Stimulated activated effector memory CD8-positive, alpha-beta T cell treated with anti-CD3 and anti-CD28 coated beads, Interleukin-12 subunit alpha, Interleukin-12 subunit beta, amount 100 ng/mL, for 72 hours (primary cell): ENCODE results near the gene FREM2.

Experiments used
- ATAC-seq: fragments of 150-1000 bp; cut with Tn5 transposase; 2 replicates; pipeline ENCODE4 v1.10.0; 2021
- DNase-seq, 2 donors: peaks; one replicate each; pipeline ENCODE4 v3.0.0; 2021 to 2022; ENCODE audit warnings: low spot score in 2 of 2
- H3K27ac Mint-ChIP-seq: one replicate; pipeline ENCODE4 v1.8.0; 2022; ENCODE audit warnings: mild to moderate bottlenecking, mixed read lengths
- H3K36me3 Mint-ChIP-seq: one replicate; pipeline ENCODE4 v1.8.0; 2022; ENCODE audit warnings: mild to moderate bottlenecking, mixed read lengths
- H3K4me1 Mint-ChIP-seq: one replicate; pipeline ENCODE4 v1.8.0; 2022; ENCODE audit warnings: mixed read lengths
- H3K4me3 Mint-ChIP-seq: one replicate; pipeline ENCODE4 v1.8.0; 2022; ENCODE audit warnings: mild to moderate bottlenecking, mixed read lengths
- H3K9me3 Mint-ChIP-seq: one replicate; pipeline ENCODE4 v1.8.0; 2022; ENCODE audit warnings: mixed read lengths

Gene FREM2

GRCh38 chr13:38707460-38707859 is 20.6 kb downstream of the FREM2 start:
- Mint-ChIP-seq H3K36me3 (no peaks in the 10 kb centered on the region), H3K9me3 (no peaks in the 10 kb centered on the region), H3K27ac (no peak overlapping the region), H3K4me1 (no peaks in the 10 kb centered on the region), H3K4me3 (no peak overlapping the region)
- DNase-seq = no peak
- ATAC-seq = no peak

GRCh38 chr13:38713046-38713445 is 26.2 kb downstream of the FREM2 start:
- Mint-ChIP-seq H3K4me3 (no peak overlapping the region), H3K36me3 (no peaks in the 10 kb centered on the region), H3K9me3 (no peaks in the 10 kb centered on the region), H3K27ac (no peak overlapping the region), H3K4me1 (no peaks in the 10 kb centered on the region)
- DNase-seq = no peak
- ATAC-seq = no peak

GRCh38 chr13:38718374-38718773 is 31.5 kb downstream of the FREM2 start:
- no peak overlapping the region for H3K27ac Mint-ChIP-seq
- ATAC-seq = no peak

GRCh38 chr13:38730332-38730731 is 43.5 kb downstream of the FREM2 start:
- H3K4me1 Mint-ChIP-seq = no peaks in the 10 kb centered on the region
- ATAC-seq (no peak), DNase-seq (no peak)
- H3K27ac Mint-ChIP-seq = no peak overlapping the region
- H3K4me3 Mint-ChIP-seq = no peak overlapping the region
- no peaks in the 10 kb centered on the region for H3K36me3 Mint-ChIP-seq
- peaks cover 2% of the 10 kb centered on the region for H3K9me3 Mint-ChIP-seq

More at GRCh38 chr13:38718374-38718773, 31.5 kb downstream of the FREM2 start:
- Mint-ChIP-seq H3K4me3 (no peak overlapping the region), H3K9me3 (no peaks in the 10 kb centered on the region), H3K36me3 (no peaks in the 10 kb centered on the region), H3K4me1 (no peaks in the 10 kb centered on the region)
- DNase-seq = no peak

- no peaks in the 10 kb centered on the region for H3K4me1 Mint-ChIP-seq
- ATAC-seq = no peak
- no peak overlapping the region for H3K4me3 Mint-ChIP-seq
- no peak overlapping the region for H3K27ac Mint-ChIP-seq
- H3K9me3 Mint-ChIP-seq = peaks cover 2% of the 10 kb centered on the region
- H3K36me3 Mint-ChIP-seq = no peaks in the 10 kb centered on the region
- no peak for DNase-seq
Measured at GRCh38 chr13:38733146-38733545, 46.3 kb downstream of the FREM2 start.

- DNase-seq (no peak), ATAC-seq (no peak)
- H3K9me3 Mint-ChIP-seq = no peaks in the 10 kb centered on the region
- no peaks in the 10 kb centered on the region for H3K36me3 Mint-ChIP-seq
- H3K4me3 Mint-ChIP-seq = no peak overlapping the region
- H3K4me1 Mint-ChIP-seq = no peaks in the 10 kb centered on the region
- no peak overlapping the region for H3K27ac Mint-ChIP-seq
Measured at GRCh38 chr13:38735665-38736440, 49.0 kb downstream of the FREM2 start.

- Mint-ChIP-seq H3K4me3 (no peak overlapping the region), H3K27ac (no peak overlapping the region), H3K9me3 (peaks cover 3% of the 10 kb centered on the region), H3K36me3 (no peaks in the 10 kb centered on the region), H3K4me1 (no peaks in the 10 kb centered on the region)
- DNase-seq = no peak
- no peak for ATAC-seq
Measured at GRCh38 chr13:38743466-38743865, 56.6 kb downstream of the FREM2 start.

GRCh38 chr13:38752686-38753085 is 65.8 kb downstream of the FREM2 start:
- DNase-seq (no peak), ATAC-seq (no peak)
- Mint-ChIP-seq H3K4me1 (no peaks in the 10 kb centered on the region), H3K27ac (no peak overlapping the region), H3K4me3 (no peak overlapping the region), H3K36me3 (no peaks in the 10 kb centered on the region), H3K9me3 (no peaks in the 10 kb centered on the region)

- H3K27ac Mint-ChIP-seq = no peak overlapping the region
- H3K4me3 Mint-ChIP-seq = no peak overlapping the region
- H3K4me1 Mint-ChIP-seq = no peaks in the 10 kb centered on the region
- no peak for DNase-seq
- no peak for ATAC-seq
- H3K36me3 Mint-ChIP-seq = no peaks in the 10 kb centered on the region
- H3K9me3 Mint-ChIP-seq = no peaks in the 10 kb centered on the region
Measured at GRCh38 chr13:38753878-38754277, 67.0 kb downstream of the FREM2 start.

- no peaks in the 10 kb centered on the region for H3K36me3 Mint-ChIP-seq
- H3K4me3 Mint-ChIP-seq = no peak overlapping the region
- no peaks in the 10 kb centered on the region for H3K4me1 Mint-ChIP-seq
- DNase-seq (no peak), ATAC-seq (no peak)
- H3K27ac Mint-ChIP-seq = no peak overlapping the region
- no peaks in the 10 kb centered on the region for H3K9me3 Mint-ChIP-seq
Measured at GRCh38 chr13:38755793-38756192, 68.9 kb downstream of the FREM2 start.

GRCh38 chr13:38758277-38758676 is 71.4 kb downstream of the FREM2 start:
- Mint-ChIP-seq H3K36me3 (no peaks in the 10 kb centered on the region), H3K27ac (no peak overlapping the region), H3K4me3 (no peak overlapping the region), H3K9me3 (peaks cover 3% of the 10 kb centered on the region), H3K4me1 (no peaks in the 10 kb centered on the region)
- DNase-seq (no peak), ATAC-seq (no peak)

GRCh38 chr13:38759390-38759789 is 72.5 kb downstream of the FREM2 start:
- H3K27ac Mint-ChIP-seq = no peak overlapping the region
- no peak for ATAC-seq
- H3K9me3 Mint-ChIP-seq = peaks cover 3% of the 10 kb centered on the region
- no peak overlapping the region for H3K4me3 Mint-ChIP-seq
- H3K36me3 Mint-ChIP-seq = no peaks in the 10 kb centered on the region
- no peak for DNase-seq
- no peaks in the 10 kb centered on the region for H3K4me1 Mint-ChIP-seq

- DNase-seq = no peak
- Mint-ChIP-seq H3K4me1 (no peaks in the 10 kb centered on the region), H3K9me3 (peaks cover 3% of the 10 kb centered on the region), H3K4me3 (no peak overlapping the region), H3K36me3 (no peaks in the 10 kb centered on the region), H3K27ac (no peak overlapping the region)
- no peak for ATAC-seq
Measured at GRCh38 chr13:38763446-38764381, 76.8 kb downstream of the FREM2 start.

- no peak for DNase-seq
- no peaks in the 10 kb centered on the region for H3K36me3 Mint-ChIP-seq
- H3K27ac Mint-ChIP-seq = no peak overlapping the region
- no peak for ATAC-seq
- H3K4me3 Mint-ChIP-seq = no peak overlapping the region
- H3K9me3 Mint-ChIP-seq = no peaks in the 10 kb centered on the region
- no peaks in the 10 kb centered on the region for H3K4me1 Mint-ChIP-seq
Measured at GRCh38 chr13:38766799-38767198, 79.9 kb downstream of the FREM2 start.

- Mint-ChIP-seq H3K4me3 (no peak overlapping the region), H3K36me3 (no peaks in the 10 kb centered on the region), H3K27ac (no peak overlapping the region), H3K9me3 (no peaks in the 10 kb centered on the region), H3K4me1 (no peaks in the 10 kb centered on the region)
- no peak for ATAC-seq
- no peak for DNase-seq
Measured at GRCh38 chr13:38767506-38768265, 80.8 kb downstream of the FREM2 start.
